HepG2 (cell line): ENCODE measurements around the gene SYNE1.

ENCODE experiments used
- CEBPB ChIP-seq: IDR thresholded peaks from 2 replicates; pipeline ENCODE4 v1.6.1; 2011; ENCODE audit warnings: low read depth, low read length, improper control_type of control experiment, borderline replicate concordance
- FOXJ3 ChIP-seq: sonication (generic); formaldehyde crosslinking; IDR thresholded peaks from 2 replicates; pipeline ENCODE4 v1.4.0; 2020; ENCODE audit warnings: missing genetic modification reagents, mild to moderate bottlenecking, borderline replicate concordance
- GATAD1 ChIP-seq: IDR thresholded peaks from 2 replicates; pipeline ENCODE4 v1.6.1; 2016; ENCODE audit warnings: missing genetic modification reagents, missing compliant biosample characterization
- GZF1 ChIP-seq: sonication (generic); formaldehyde crosslinking; IDR thresholded peaks from 2 replicates; pipeline ENCODE4 v1.5.1; 2020; ENCODE audit warnings: mild to moderate bottlenecking, missing genetic modification reagents
- HES4 ChIP-seq: sonication (generic); formaldehyde crosslinking; IDR thresholded peaks from 2 replicates; pipeline ENCODE4 v1.9.0; 2021; ENCODE audit warnings: mild to moderate bottlenecking, missing genetic modification reagents, borderline replicate concordance
- JUNB ChIP-seq: sonication (generic); formaldehyde crosslinking; IDR thresholded peaks from 2 replicates; pipeline ENCODE4 v1.8.0; 2022; ENCODE audit warnings: missing genetic modification reagents, mild to moderate bottlenecking, borderline replicate concordance
- KDM3A ChIP-seq: IDR thresholded peaks from 2 replicates; pipeline ENCODE4 v1.6.1; 2018; ENCODE audit warnings: low read depth, missing compliant biosample characterization
- MXI1 ChIP-seq: IDR thresholded peaks from 3 replicates; pipeline ENCODE4 v1.6.1; 2012; ENCODE audit warnings: low read depth, low read length, inconsistent platforms, borderline replicate concordance
- MYC ChIP-seq: sonication (generic); formaldehyde crosslinking; IDR thresholded peaks from 2 replicates; pipeline ENCODE4 v1.9.0; 2021; ENCODE audit warnings: missing genetic modification reagents, borderline replicate concordance
- RBM39 ChIP-seq: fragments of 200-400 bp; formaldehyde crosslinking; IDR thresholded peaks from one replicate; pipeline ENCODE4 v1.6.1; 2018; ENCODE audit warnings: antibody characterized with exemption, mild to moderate bottlenecking, low read depth, low read length; ENCODE audit not compliant: poor library complexity, severe bottlenecking
- TBL1XR1 ChIP-seq: fragments of 150-350 bp; IDR thresholded peaks from 2 replicates; pipeline ENCODE4 v1.6.1; 2014; ENCODE audit warnings: borderline replicate concordance, low read length; ENCODE audit not compliant: partially characterized antibody
- ZNF790 ChIP-seq: sonication (generic); formaldehyde crosslinking; IDR thresholded peaks from 2 replicates; pipeline ENCODE4 v1.8.0; 2022; ENCODE audit warnings: missing genetic modification reagents, mild to moderate bottlenecking, borderline replicate concordance

- TF ChIP-seq GATAD1 (CRISPR knock-in tag) = no peak
- no peak for TF ChIP-seq CEBPB
- no peak for TF ChIP-seq TBL1XR1
- no peak for TF ChIP-seq FOXJ3
- TF ChIP-seq HES4 (CRISPR knock-in tag) = no peak
- TF ChIP-seq GZF1 = no peak
- no peak for TF ChIP-seq RBM39
- no peak for TF ChIP-seq JUNB (CRISPR knock-in tag)
- no peak for TF ChIP-seq KDM3A
- TF ChIP-seq MXI1 = no peak
- no peak for TF ChIP-seq MYC
- TF ChIP-seq ZNF790 = no peak
Observed at GRCh38 chr6:152189736-152190135, 447.4 kb downstream of the SYNE1 start.
